ENCODE data around the gene SLC24A3.

SLC24A3 gene

DNA sequence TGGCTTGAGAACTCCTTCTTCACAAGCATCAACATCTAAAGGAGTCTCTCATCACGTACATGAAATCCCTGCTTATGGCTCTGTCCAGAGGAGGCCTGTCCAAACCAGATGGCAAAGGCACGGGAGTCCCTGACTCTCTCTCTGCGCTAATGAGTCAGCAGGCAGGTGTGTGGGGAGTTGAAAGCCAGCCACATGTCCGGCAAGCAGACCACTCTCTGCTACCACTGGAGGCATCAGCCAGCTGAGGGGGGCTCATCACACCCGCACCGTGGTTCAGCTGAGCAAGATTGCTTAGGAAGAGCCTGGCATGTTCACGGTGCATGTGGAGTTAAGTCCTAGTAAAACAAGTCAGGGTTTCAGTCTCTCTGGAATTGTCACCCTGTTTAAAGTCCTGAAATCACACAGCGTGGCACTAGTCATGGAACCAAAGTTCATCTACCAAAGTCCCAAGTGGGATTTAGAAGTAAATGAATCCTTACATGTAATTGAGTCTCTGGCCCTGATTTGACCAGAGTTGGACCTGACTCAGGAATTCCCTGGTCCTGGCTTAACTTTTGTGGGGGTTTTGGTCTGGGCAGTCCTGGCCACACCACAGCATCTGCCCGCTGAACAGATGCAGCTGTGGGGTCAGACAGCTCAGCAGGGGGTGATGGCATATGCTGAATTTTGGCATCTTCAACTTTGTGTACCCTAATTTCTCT is 390.4 kb downstream of the SLC24A3 start:
- TF ChIP-seq ZFP3 (CRISPR knock-in tag; IDR thresholded peaks at IDR 0.05) (no peak), BACH2 (CRISPR knock-in tag; IDR thresholded peaks at IDR 0.05; ENCODE audit: borderline replicate concordance) (no peak), RARB (CRISPR knock-in tag; IDR thresholded peaks at IDR 0.05) (no peak), CSDC2 (CRISPR knock-in tag; IDR thresholded peaks at IDR 0.05) (no peak), ESRRG (CRISPR knock-in tag; IDR thresholded peaks at IDR 0.05) (no peak), ZC3H10 (CRISPR knock-in tag; IDR thresholded peaks at IDR 0.05) (no peak), TOX (CRISPR knock-in tag; IDR thresholded peaks at IDR 0.05; ENCODE audit: borderline replicate concordance) (no peak), TCF4 (CRISPR knock-in tag; IDR thresholded peaks at IDR 0.05; ENCODE audit: borderline replicate concordance) (no peak), ZNF8 (CRISPR knock-in tag; IDR thresholded peaks at IDR 0.05) (no peak), ARNTL (CRISPR knock-in tag; IDR thresholded peaks at IDR 0.05; ENCODE audit: borderline replicate concordance, low read depth) (no peak), ISL1 (CRISPR knock-in tag; IDR thresholded peaks at IDR 0.05) (no peak), ZFP30 (CRISPR knock-in tag; IDR thresholded peaks at IDR 0.05) (no peak), ZNF70 (CRISPR knock-in tag; IDR thresholded peaks at IDR 0.05) (no peak), OSR1 (CRISPR knock-in tag; IDR thresholded peaks at IDR 0.05) (no peak), SNAI2 (CRISPR knock-in tag; IDR thresholded peaks at IDR 0.05) (no peak)
- TF ChIP-seq, protein P1, sequence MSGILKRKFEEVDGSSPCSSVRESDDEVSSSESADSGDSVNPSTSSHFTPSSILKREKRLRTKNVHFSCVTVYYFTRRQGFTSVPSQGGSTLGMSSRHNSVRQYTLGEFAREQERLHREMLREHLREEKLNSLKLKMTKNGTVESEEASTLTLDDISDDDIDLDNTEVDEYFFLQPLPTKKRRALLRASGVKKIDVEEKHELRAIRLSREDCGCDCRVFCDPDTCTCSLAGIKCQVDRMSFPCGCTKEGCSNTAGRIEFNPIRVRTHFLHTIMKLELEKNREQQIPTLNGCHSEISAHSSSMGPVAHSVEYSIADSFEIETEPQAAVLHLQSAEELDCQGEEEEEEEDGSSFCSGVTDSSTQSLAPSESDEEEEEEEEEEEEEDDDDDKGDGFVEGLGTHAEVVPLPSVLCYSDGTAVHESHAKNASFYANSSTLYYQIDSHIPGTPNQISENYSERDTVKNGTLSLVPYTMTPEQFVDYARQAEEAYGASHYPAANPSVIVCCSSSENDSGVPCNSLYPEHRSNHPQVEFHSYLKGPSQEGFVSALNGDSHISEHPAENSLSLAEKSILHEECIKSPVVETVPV (CRISPR knock-in tag; IDR thresholded peaks at IDR 0.05), result no peak
- TF ChIP-seq, protein P2, sequence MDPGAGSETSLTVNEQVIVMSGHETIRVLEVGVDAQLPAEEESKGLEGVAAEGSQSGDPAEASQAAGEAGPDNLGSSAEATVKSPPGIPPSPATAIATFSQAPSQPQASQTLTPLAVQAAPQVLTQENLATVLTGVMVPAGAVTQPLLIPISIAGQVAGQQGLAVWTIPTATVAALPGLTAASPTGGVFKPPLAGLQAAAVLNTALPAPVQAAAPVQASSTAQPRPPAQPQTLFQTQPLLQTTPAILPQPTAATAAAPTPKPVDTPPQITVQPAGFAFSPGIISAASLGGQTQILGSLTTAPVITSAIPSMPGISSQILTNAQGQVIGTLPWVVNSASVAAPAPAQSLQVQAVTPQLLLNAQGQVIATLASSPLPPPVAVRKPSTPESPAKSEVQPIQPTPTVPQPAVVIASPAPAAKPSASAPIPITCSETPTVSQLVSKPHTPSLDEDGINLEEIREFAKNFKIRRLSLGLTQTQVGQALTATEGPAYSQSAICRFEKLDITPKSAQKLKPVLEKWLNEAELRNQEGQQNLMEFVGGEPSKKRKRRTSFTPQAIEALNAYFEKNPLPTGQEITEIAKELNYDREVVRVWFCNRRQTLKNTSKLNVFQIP (CRISPR knock-in tag; IDR thresholded peaks at IDR 0.05; ENCODE audit: borderline replicate concordance, low read depth), result no peak
- TF ChIP-seq, protein P3, sequence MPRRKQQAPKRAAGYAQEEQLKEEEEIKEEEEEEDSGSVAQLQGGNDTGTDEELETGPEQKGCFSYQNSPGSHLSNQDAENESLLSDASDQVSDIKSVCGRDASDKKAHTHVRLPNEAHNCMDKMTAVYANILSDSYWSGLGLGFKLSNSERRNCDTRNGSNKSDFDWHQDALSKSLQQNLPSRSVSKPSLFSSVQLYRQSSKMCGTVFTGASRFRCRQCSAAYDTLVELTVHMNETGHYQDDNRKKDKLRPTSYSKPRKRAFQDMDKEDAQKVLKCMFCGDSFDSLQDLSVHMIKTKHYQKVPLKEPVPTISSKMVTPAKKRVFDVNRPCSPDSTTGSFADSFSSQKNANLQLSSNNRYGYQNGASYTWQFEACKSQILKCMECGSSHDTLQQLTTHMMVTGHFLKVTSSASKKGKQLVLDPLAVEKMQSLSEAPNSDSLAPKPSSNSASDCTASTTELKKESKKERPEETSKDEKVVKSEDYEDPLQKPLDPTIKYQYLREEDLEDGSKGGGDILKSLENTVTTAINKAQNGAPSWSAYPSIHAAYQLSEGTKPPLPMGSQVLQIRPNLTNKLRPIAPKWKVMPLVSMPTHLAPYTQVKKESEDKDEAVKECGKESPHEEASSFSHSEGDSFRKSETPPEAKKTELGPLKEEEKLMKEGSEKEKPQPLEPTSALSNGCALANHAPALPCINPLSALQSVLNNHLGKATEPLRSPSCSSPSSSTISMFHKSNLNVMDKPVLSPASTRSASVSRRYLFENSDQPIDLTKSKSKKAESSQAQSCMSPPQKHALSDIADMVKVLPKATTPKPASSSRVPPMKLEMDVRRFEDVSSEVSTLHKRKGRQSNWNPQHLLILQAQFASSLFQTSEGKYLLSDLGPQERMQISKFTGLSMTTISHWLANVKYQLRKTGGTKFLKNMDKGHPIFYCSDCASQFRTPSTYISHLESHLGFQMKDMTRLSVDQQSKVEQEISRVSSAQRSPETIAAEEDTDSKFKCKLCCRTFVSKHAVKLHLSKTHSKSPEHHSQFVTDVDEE (CRISPR knock-in tag; IDR thresholded peaks at IDR 0.05), result no peak
- TF ChIP-seq, protein P4, sequence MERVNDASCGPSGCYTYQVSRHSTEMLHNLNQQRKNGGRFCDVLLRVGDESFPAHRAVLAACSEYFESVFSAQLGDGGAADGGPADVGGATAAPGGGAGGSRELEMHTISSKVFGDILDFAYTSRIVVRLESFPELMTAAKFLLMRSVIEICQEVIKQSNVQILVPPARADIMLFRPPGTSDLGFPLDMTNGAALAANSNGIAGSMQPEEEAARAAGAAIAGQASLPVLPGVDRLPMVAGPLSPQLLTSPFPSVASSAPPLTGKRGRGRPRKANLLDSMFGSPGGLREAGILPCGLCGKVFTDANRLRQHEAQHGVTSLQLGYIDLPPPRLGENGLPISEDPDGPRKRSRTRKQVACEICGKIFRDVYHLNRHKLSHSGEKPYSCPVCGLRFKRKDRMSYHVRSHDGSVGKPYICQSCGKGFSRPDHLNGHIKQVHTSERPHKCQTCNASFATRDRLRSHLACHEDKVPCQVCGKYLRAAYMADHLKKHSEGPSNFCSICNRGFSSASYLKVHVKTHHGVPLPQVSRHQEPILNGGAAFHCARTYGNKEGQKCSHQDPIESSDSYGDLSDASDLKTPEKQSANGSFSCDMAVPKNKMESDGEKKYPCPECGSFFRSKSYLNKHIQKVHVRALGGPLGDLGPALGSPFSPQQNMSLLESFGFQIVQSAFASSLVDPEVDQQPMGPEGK (CRISPR knock-in tag; IDR thresholded peaks at IDR 0.05; ENCODE audit: borderline replicate concordance), result no peak
- TF ChIP-seq, protein P5, sequence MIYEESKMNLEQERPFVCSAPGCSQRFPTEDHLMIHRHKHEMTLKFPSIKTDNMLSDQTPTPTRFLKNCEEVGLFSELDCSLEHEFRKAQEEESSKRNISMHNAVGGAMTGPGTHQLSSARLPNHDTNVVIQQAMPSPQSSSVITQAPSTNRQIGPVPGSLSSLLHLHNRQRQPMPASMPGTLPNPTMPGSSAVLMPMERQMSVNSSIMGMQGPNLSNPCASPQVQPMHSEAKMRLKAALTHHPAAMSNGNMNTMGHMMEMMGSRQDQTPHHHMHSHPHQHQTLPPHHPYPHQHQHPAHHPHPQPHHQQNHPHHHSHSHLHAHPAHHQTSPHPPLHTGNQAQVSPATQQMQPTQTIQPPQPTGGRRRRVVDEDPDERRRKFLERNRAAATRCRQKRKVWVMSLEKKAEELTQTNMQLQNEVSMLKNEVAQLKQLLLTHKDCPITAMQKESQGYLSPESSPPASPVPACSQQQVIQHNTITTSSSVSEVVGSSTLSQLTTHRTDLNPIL (CRISPR knock-in tag; IDR thresholded peaks at IDR 0.05; ENCODE audit: low read depth), result no peak
- ATAC-seq, result no peak

DNA sequence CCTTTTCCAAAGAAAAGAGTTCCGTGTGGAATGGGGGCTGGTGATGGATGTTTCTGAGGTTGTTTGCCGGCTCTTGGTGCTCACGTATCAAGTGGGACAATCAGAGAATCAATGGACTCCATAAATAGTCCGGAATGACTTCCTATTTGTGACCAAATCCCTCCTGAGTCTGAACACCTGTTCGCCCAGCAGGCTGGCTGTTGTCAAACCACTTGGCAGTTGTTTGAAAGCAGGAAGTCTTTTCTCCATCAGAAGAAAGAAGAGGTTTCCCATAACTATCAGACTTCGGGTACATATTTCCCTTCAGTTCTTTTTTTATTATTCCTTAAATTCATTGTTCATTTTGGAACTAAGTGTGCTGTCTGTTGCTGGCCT is 390.9 kb downstream of the SLC24A3 start:
- ATAC-seq, result no peak
- TF ChIP-seq RARB (CRISPR knock-in tag; IDR thresholded peaks at IDR 0.05) (no peak), TCF4 (CRISPR knock-in tag; IDR thresholded peaks at IDR 0.05; ENCODE audit: borderline replicate concordance) (no peak), ZNF8 (CRISPR knock-in tag; IDR thresholded peaks at IDR 0.05) (no peak), TOX (CRISPR knock-in tag; IDR thresholded peaks at IDR 0.05; ENCODE audit: borderline replicate concordance) (no peak), SNAI2 (CRISPR knock-in tag; IDR thresholded peaks at IDR 0.05) (no peak), OSR1 (CRISPR knock-in tag; IDR thresholded peaks at IDR 0.05) (no peak), ZC3H10 (CRISPR knock-in tag; IDR thresholded peaks at IDR 0.05) (no peak), ZNF565 (CRISPR knock-in tag; conservative IDR thresholded peaks at IDR 0.05; ENCODE audit: low read depth) (no peak)
- TF ChIP-seq, protein P5 (CRISPR knock-in tag; IDR thresholded peaks at IDR 0.05; ENCODE audit: low read depth), result no peak
- TF ChIP-seq, protein P1 (CRISPR knock-in tag; IDR thresholded peaks at IDR 0.05), result no peak
- TF ChIP-seq, protein P3 (CRISPR knock-in tag; IDR thresholded peaks at IDR 0.05), result no peak
- TF ChIP-seq, protein P2 (CRISPR knock-in tag; IDR thresholded peaks at IDR 0.05; ENCODE audit: borderline replicate concordance, low read depth), result no peak
